Daoy (cell line): ENCODE measurements around the gene FOXN3. TPM values are rescaled to one million over a fixed set of nuclear protein-coding genes. Genes with fewer than 3 reads are reported as not detected.
A peak's percentile ranks its signal among the peaks of the same experiment; 100 is the strongest.
"Not testable (repeated sequence)": the region's sequence is repeated elsewhere in the genome, so short reads cannot be mapped to it uniquely, and the experiment has no call there.

Source experiments
- DNase-seq: peaks from one replicate; pipeline ENCODE4 v3.0.0-alpha.2; 2015; ENCODE audit warnings: low read depth
- total RNA-seq: library from RNA; depleted of rRNA; stranded (reverse); fragments of >200 nt; shearing (Covaris generic); gene quantifications from 2 replicates; pipeline ENCODE4 v1.2.3, GENCODE V29; 2014

The FOXN3 gene
- total RNA-seq, 1 experiment from 2014 or later = 17.7 TPM

GRCh38 chr14:89165189-89166181 is 251.5 kb downstream of the FOXN3 start:
- DNase-seq = no peak

GRCh38 chr14:89164168-89165073 is 252.6 kb downstream of the FOXN3 start:
- DNase-seq = no peak

- no peak for DNase-seq
Measured at GRCh38 chr14:89163031-89163636, 253.9 kb downstream of the FOXN3 start.

- DNase-seq = no peak
Measured at GRCh38 chr14:89162586-89162985, 254.4 kb downstream of the FOXN3 start.

GRCh38 chr14:89160437-89160836 is 256.6 kb downstream of the FOXN3 start:
- no peak for DNase-seq

GRCh38 chr14:89158701-89159100 is 258.3 kb downstream of the FOXN3 start:
- no peak for DNase-seq

- DNase-seq = not testable (repeated sequence)
Measured at GRCh38 chr14:89158104-89158503, 258.9 kb downstream of the FOXN3 start.

GRCh38 chr14:89155491-89155890 is 261.5 kb downstream of the FOXN3 start:
- no peak for DNase-seq

GRCh38 chr14:89151693-89152092 is 265.3 kb downstream of the FOXN3 start:
- not testable (repeated sequence) for DNase-seq

- no peak for DNase-seq
Measured at GRCh38 chr14:89146274-89146673, 270.8 kb downstream of the FOXN3 start.

- no peak for DNase-seq
Measured at GRCh38 chr14:89144642-89145041, 272.4 kb downstream of the FOXN3 start.

GRCh38 chr14:89144066-89144465 is 273.0 kb downstream of the FOXN3 start:
- DNase-seq = no peak

- no peak for DNase-seq
Measured at GRCh38 chr14:89143595-89143994, 273.4 kb downstream of the FOXN3 start.

- DNase-seq = no peak
Measured at GRCh38 chr14:89142366-89142765, 274.7 kb downstream of the FOXN3 start.

- DNase-seq = no peak
Measured at GRCh38 chr14:89141862-89142261, 275.2 kb downstream of the FOXN3 start.

- DNase-seq = no peak
Measured at GRCh38 chr14:89140326-89140725, 276.7 kb downstream of the FOXN3 start.

GRCh38 chr14:89139404-89140247 is 277.4 kb downstream of the FOXN3 start:
- no peak for DNase-seq

GRCh38 chr14:89138846-89139245 is 278.2 kb downstream of the FOXN3 start:
- no peak for DNase-seq

- DNase-seq = peak; percentile 97
Measured at GRCh38 chr14:89137526-89138163, 279.4 kb downstream of the FOXN3 start.

- DNase-seq = no peak
Measured at GRCh38 chr14:89136587-89136986, 280.4 kb downstream of the FOXN3 start.
